Suprapubic skin (tissue), 4 donors: ENCODE measurements around the gene KMT2C. TPM values are rescaled to one million over a fixed set of nuclear protein-coding genes. Genes with fewer than 3 reads are reported as not detected.

Experiments used
- DNase-seq, 2 donors: peaks; one replicate each; pipeline ENCODE4 v3.0.0-alpha.2; 2019; ENCODE audit warnings: low spot score in 2 of 2
- H3K27ac ChIP-seq: fragments of 200-600 bp; sonication (generic); one replicate; pipeline ENCODE4 v1.5.1; 2019
- H3K27me3 ChIP-seq: fragments of 200-600 bp; sonication (generic); one replicate; pipeline ENCODE4 v1.5.1; 2019
- H3K36me3 ChIP-seq: fragments of 200-600 bp; sonication (generic); one replicate; pipeline ENCODE4 v1.5.1; 2019
- H3K4me1 ChIP-seq: fragments of 200-600 bp; sonication (generic); one replicate; pipeline ENCODE4 v1.5.1; 2019
- H3K4me3 ChIP-seq: fragments of 200-600 bp; sonication (generic); one replicate; pipeline ENCODE4 v1.5.1; 2019; ENCODE audit warnings: mild to moderate bottlenecking
- H3K9me3 ChIP-seq: fragments of 200-600 bp; sonication (generic); one replicate; pipeline ENCODE4 v1.5.1; 2019
- CTCF ChIP-seq, 2 donors: fragments of 200-600 bp in 1 of 2; fragments of 450-650 bp in 1 of 2; sonication (generic) in 1 of 2; IDR thresholded peaks; one replicate each; pipeline ENCODE4 v1.5.1; 2016 to 2019; ENCODE audit warnings: antibody characterized with exemption in 2 of 2, mild to moderate bottlenecking in 1 of 2, moderate library complexity in 1 of 2
- EP300 ChIP-seq: sonication (generic); formaldehyde crosslinking; IDR thresholded peaks from one replicate; pipeline ENCODE4 v1.6.1; 2017; ENCODE audit warnings: antibody characterized with exemption
- POLR2A ChIP-seq, 2 donors: fragments of 450-650 bp; IDR thresholded peaks; one replicate each; pipeline ENCODE4 v1.6.1; 2017; ENCODE audit warnings: antibody characterized with exemption in 2 of 2, mild to moderate bottlenecking in 2 of 2, moderate library complexity in 2 of 2
- POLR2AphosphoS5 ChIP-seq, 3 donors: sonication (generic); formaldehyde crosslinking; IDR thresholded peaks; one replicate each; pipeline ENCODE4 v1.6.1; 2017; ENCODE audit warnings: antibody characterized with exemption in 3 of 3
- WGBS: methylation state at CpG from one replicate; pipeline ENCODE4 v1.1.5; 2018; 5-methylcytosine and 5-hydroxymethylcytosine counted together
- total RNA-seq, 4 donors: library from RNA; depleted of rRNA; stranded (reverse); fragments of >200 nt; gene quantifications; one replicate each; pipeline ENCODE4 v1.1.0, GENCODE V29; 2016

The KMT2C gene
- total RNA-seq, 4 donors from 2014 or later: 61.2 to 144 (median 93.3) TPM

- Histone ChIP-seq H3K36me3 (peaks cover 77% of the 10 kb centered on the region), H3K27me3 (no peaks in the 10 kb centered on the region), H3K4me3 (no peak overlapping the region), H3K9me3 (no peaks in the 10 kb centered on the region), H3K27ac (no peak overlapping the region), H3K4me1 (no peaks in the 10 kb centered on the region)
- DNase-seq: no peak
- WGBS: 64% methylated on average over 4 of the region's 4 CpGs
- no peak for TF ChIP-seq POLR2A (IDR thresholded peaks at IDR 0.05)
- no peak for TF ChIP-seq CTCF (IDR thresholded peaks at IDR 0.05)
- no peak for TF ChIP-seq EP300
- TF ChIP-seq POLR2AphosphoS5 (IDR thresholded peaks at IDR 0.05): no peak
Observed at GRCh38 chr7:152185558-152185957, 250.2 kb downstream of the KMT2C start.

GRCh38 chr7:152180587-152180986 is 255.2 kb downstream of the KMT2C start:
- TF ChIP-seq CTCF (IDR thresholded peaks at IDR 0.05) (no peak), POLR2A (IDR thresholded peaks at IDR 0.05) (no peak), POLR2AphosphoS5 (IDR thresholded peaks at IDR 0.05) (no peak), EP300 (no peak)
- Histone ChIP-seq H3K4me1 (no peaks in the 10 kb centered on the region), H3K27me3 (no peaks in the 10 kb centered on the region), H3K9me3 (no peaks in the 10 kb centered on the region), H3K36me3 (peaks cover 90% of the 10 kb centered on the region), H3K27ac (no peak overlapping the region), H3K4me3 (no peak overlapping the region)
- DNase-seq: no peak
- 92% methylated on average over 1 of the region's 1 CpG for WGBS

- TF ChIP-seq CTCF (IDR thresholded peaks at IDR 0.05): no peak
- Histone ChIP-seq H3K27ac (no peak overlapping the region), H3K4me1 (no peaks in the 10 kb centered on the region), H3K4me3 (no peak overlapping the region), H3K27me3 (no peaks in the 10 kb centered on the region), H3K9me3 (no peaks in the 10 kb centered on the region), H3K36me3 (peaks cover 95% of the 10 kb centered on the region)
- no peak for DNase-seq
- 98% methylated on average over 5 of the region's 5 CpGs for WGBS
Observed at GRCh38 chr7:152180048-152180447, 255.8 kb downstream of the KMT2C start.

GRCh38 chr7:152178405-152179058 is 257.3 kb downstream of the KMT2C start:
- H3K9me3 ChIP-seq: no peaks in the 10 kb centered on the region
- H3K27ac ChIP-seq: no peak overlapping the region
- peaks cover 82% of the 10 kb centered on the region for H3K36me3 ChIP-seq
- H3K4me1 ChIP-seq: no peaks in the 10 kb centered on the region
- TF ChIP-seq EP300: no peak
- TF ChIP-seq CTCF (IDR thresholded peaks at IDR 0.05): no peak
- TF ChIP-seq POLR2A (IDR thresholded peaks at IDR 0.05): no peak
- no peak for TF ChIP-seq POLR2AphosphoS5 (IDR thresholded peaks at IDR 0.05)
- DNase-seq: no peak
- no peak overlapping the region for H3K4me3 ChIP-seq
- 90% methylated on average over 3 of the region's 3 CpGs for WGBS
- H3K27me3 ChIP-seq: no peaks in the 10 kb centered on the region

- Histone ChIP-seq H3K27me3 (no peaks in the 10 kb centered on the region), H3K4me3 (no peak overlapping the region), H3K9me3 (no peaks in the 10 kb centered on the region), H3K36me3 (peaks cover 75% of the 10 kb centered on the region), H3K27ac (no peak overlapping the region), H3K4me1 (no peaks in the 10 kb centered on the region)
- WGBS: 88% methylated on average over 7 of the region's 7 CpGs
- no peak for DNase-seq
- no peak for TF ChIP-seq POLR2A (IDR thresholded peaks at IDR 0.05)
- no peak for TF ChIP-seq CTCF (IDR thresholded peaks at IDR 0.05)
- no peak for TF ChIP-seq EP300
- no peak for TF ChIP-seq POLR2AphosphoS5 (IDR thresholded peaks at IDR 0.05)
Observed at GRCh38 chr7:152177681-152178404, 258.0 kb downstream of the KMT2C start.
